DOHH2 (cell line): Measurements from ENCODE around the gene KCNN3.

Experiments
- H3F3A ChIP-seq: fragments of 200-600 bp; sonication (generic), shearing (Covaris generic); 2 replicates; pipeline ENCODE4 v1.6.0; 2016; ENCODE audit warnings: antibody characterized with exemption, mild to moderate bottlenecking; ENCODE audit not compliant: control insufficient read depth, insufficient read depth
- H3K27ac ChIP-seq: fragments of 200-600 bp; sonication (generic); 2 replicates; pipeline ENCODE4 v1.5.1; 2014; ENCODE audit warnings: low read depth, mild to moderate bottlenecking, low read length, moderate library complexity
- H3K27me3 ChIP-seq: fragments of 200-600 bp; sonication (generic); 2 replicates; pipeline ENCODE4 v1.6.1; 2014; ENCODE audit warnings: mild to moderate bottlenecking, low read length, mixed read lengths; ENCODE audit not compliant: control insufficient read depth
- H3K36me3 ChIP-seq: fragments of 200-600 bp; sonication (generic); 2 replicates; pipeline ENCODE4 v1.6.1; 2014; ENCODE audit warnings: mild to moderate bottlenecking, low read length, moderate library complexity, mixed read lengths; ENCODE audit not compliant: control insufficient read depth
- H3K4me1 ChIP-seq: fragments of 200-600 bp; sonication (generic); 2 replicates; pipeline ENCODE4 v1.6.1; 2014; ENCODE audit warnings: mild to moderate bottlenecking, low read length, mixed read lengths; ENCODE audit not compliant: control insufficient read depth
- H3K4me2 ChIP-seq: fragments of 200-600 bp; sonication (generic); 2 replicates; pipeline ENCODE4 v1.6.0; 2014; ENCODE audit warnings: mild to moderate bottlenecking, low read length, moderate library complexity
- H3K4me3 ChIP-seq: fragments of 200-600 bp; sonication (generic); 2 replicates; pipeline ENCODE4 v1.5.1; 2014; ENCODE audit warnings: mild to moderate bottlenecking, low read length, mixed read lengths
- H3K79me2 ChIP-seq: fragments of 200-600 bp; sonication (generic); 2 replicates; pipeline ENCODE4 v1.6.1; 2014; ENCODE audit warnings: mild to moderate bottlenecking, low read length, mixed read lengths; ENCODE audit not compliant: control insufficient read depth
- H3K9me2 ChIP-seq: fragments of 200-600 bp; sonication (generic); replicated peaks from 2 replicates; pipeline ENCODE4 v1.6.1; 2014; ENCODE audit warnings: mild to moderate bottlenecking, low read length, mixed read lengths; ENCODE audit not compliant: control insufficient read depth
- H3K9me3 ChIP-seq: fragments of 200-600 bp; sonication (generic); 2 replicates; pipeline ENCODE4 v1.6.1; 2014; ENCODE audit warnings: antibody characterized with exemption, low read length, mixed read lengths; ENCODE audit not compliant: control insufficient read depth, insufficient read depth
- H4K20me1 ChIP-seq: fragments of 200-600 bp; sonication (generic); 2 replicates; pipeline ENCODE4 v1.6.0; 2014; ENCODE audit warnings: low read depth, mild to moderate bottlenecking, antibody characterized with exemption, low read length, moderate library complexity; ENCODE audit not compliant: control insufficient read depth, insufficient read depth
- EZH2phosphoT487 ChIP-seq: fragments of 200-600 bp; sonication (generic); IDR thresholded peaks from 2 replicates; pipeline ENCODE4 v1.6.1; 2017; ENCODE audit warnings: borderline replicate concordance, mild to moderate bottlenecking, antibody characterized with exemption, low read length, moderate library complexity, mixed read lengths
- TF ChIP-seq, protein P1 (sequence below): fragments of 200-600 bp; sonication (generic); IDR thresholded peaks from one replicate; pipeline ENCODE4 v1.5.1; 2014; ENCODE audit warnings: antibody characterized with exemption, mild to moderate bottlenecking, low read depth, low read length; ENCODE audit not compliant: poor library complexity, severe bottlenecking

KCNN3 gene

DNA sequence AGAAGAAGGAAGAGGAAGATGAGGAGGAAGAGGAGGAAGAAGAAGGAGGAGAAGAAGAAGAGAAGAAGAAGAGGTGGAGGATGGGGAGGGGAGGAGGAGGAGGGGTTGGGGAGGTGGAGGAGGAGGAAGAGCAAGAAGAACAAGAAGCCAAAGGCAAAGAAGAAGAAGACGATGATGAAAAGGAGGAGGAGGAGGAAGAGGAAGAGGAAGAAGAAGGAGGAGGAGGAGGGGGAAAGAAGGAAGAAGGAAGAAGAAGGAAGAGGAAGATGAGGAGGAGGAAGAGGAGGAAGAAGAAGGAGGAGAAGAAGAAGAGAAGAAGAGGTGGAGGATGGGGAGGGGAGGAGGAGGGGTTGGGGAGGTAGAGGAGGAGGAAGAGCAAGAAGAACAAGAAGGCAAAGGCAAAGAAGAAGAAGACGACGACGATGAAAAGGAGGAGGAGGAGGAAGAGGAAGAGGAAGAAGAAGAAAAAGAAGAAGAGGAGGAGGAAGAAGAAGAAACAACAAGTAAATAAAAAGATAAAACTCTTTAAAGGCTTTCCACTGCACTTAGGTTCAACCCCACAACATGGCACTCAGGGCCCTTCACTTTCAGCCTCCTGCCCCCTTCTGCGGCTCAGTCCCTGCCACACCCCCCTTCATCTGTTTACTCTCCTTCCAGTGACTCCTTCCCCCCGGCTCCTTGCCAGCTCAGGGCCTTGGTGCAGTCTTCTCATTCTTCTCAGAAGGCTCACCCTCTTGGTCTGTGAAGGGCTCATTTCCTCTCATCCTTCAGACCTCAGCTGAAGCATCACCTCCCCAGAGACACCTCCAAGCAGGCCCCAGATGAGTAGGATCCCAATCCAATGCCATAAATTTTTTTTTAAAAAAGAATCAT lies 114.0 kb downstream of the KCNN3 start:
- Histone ChIP-seq H3K36me3 (peaks cover 50% of the 10 kb centered on the region), H3K4me2 (no peak overlapping the region), H3K79me2 (no peaks in the 10 kb centered on the region), H3K9me2 (no peaks in the 10 kb centered on the region), H3K27ac (no peak overlapping the region), H3K27me3 (no peaks in the 10 kb centered on the region), H3K4me3 (no peak overlapping the region), H3K9me3 (no peaks in the 10 kb centered on the region), H3F3A (no peaks in the 10 kb centered on the region), H4K20me1 (peaks cover 4% of the 10 kb centered on the region; the same call in 1 of the 2 replicates), H3K4me1 (peaks cover 30% of the 10 kb centered on the region)
- TF ChIP-seq, protein P1, sequence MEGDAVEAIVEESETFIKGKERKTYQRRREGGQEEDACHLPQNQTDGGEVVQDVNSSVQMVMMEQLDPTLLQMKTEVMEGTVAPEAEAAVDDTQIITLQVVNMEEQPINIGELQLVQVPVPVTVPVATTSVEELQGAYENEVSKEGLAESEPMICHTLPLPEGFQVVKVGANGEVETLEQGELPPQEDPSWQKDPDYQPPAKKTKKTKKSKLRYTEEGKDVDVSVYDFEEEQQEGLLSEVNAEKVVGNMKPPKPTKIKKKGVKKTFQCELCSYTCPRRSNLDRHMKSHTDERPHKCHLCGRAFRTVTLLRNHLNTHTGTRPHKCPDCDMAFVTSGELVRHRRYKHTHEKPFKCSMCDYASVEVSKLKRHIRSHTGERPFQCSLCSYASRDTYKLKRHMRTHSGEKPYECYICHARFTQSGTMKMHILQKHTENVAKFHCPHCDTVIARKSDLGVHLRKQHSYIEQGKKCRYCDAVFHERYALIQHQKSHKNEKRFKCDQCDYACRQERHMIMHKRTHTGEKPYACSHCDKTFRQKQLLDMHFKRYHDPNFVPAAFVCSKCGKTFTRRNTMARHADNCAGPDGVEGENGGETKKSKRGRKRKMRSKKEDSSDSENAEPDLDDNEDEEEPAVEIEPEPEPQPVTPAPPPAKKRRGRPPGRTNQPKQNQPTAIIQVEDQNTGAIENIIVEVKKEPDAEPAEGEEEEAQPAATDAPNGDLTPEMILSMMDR, result no peak
- TF ChIP-seq EZH2phosphoT487, result no peak

DNA sequence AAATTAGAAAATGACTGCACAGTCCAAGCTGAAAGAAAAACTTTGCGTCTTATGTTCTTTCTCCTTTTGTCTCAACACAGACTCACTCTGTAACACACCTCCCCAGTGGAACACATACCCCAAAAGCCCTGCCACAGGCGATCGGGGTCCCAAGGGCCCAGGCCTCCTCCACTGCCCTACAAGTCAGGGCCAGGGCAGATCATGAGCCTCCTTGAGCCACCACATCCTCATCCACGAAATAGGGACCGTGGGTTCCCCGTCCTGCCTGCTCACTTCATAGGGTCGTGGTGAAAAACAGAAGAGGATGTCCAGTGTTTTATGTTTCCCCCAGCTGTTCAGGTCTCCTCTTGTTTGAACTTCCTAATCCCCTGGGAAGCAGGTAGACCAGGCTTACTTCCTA lies 116.7 kb downstream of the KCNN3 start:
- Histone ChIP-seq H3K79me2 (no peaks in the 10 kb centered on the region), H3K4me2 (no peak overlapping the region), H3K9me2 (no peaks in the 10 kb centered on the region), H3K9me3 (no peaks in the 10 kb centered on the region), H3F3A (no peaks in the 10 kb centered on the region), H3K4me3 (no peak overlapping the region), H3K27me3 (no peaks in the 10 kb centered on the region), H3K4me1 (peaks cover 12% of the 10 kb centered on the region), H4K20me1 (peaks cover 4% of the 10 kb centered on the region; the same call in 1 of the 2 replicates), H3K27ac (no peak overlapping the region), H3K36me3 (peaks cover 44% of the 10 kb centered on the region)
- no peak for TF ChIP-seq EZH2phosphoT487
- TF ChIP-seq, protein P1, result no peak

DNA sequence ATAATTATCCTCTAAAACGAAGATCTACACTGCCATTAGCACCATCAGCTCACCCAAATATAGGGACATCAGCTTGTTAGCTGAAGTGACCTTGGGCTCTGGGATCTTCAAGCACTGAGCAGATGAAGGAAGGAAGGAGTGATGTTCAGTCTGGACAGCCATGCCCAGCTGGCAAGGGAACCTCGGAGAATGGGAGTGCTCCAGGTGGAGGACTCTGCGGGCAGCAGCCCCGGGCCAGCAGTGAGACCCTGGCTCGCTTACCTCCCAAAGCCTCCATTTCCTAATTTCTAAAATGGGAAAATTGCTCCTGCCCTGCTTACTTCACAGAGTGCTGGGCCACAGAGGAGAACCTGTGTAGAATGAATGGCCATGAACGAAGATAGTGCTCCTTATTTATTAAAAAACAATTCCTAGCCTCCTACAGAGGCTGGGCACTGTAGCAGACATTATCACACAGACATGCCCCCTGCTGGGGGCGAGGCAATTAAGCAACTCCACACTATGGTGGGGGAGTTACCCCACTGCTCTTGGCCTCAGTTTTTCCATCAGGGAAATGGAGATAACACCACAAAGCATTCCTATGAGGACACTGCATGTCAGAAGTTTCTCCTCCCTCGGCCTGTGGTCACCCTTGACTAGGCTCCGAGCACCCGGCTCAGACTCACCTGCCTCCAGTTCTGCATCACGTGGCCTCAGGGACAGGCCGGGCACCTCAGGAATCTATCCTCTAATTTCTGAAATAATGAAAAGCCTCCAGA lies 117.6 kb downstream of the KCNN3 start:
- Histone ChIP-seq H3K9me3 (no peaks in the 10 kb centered on the region), H3K9me2 (no peaks in the 10 kb centered on the region), H3F3A (no peaks in the 10 kb centered on the region), H3K4me3 (no peak overlapping the region), H3K27ac (no peak overlapping the region), H4K20me1 (peaks cover 4% of the 10 kb centered on the region; the same call in 1 of the 2 replicates), H3K4me1 (peaks cover 12% of the 10 kb centered on the region), H3K27me3 (no peaks in the 10 kb centered on the region), H3K79me2 (no peaks in the 10 kb centered on the region), H3K4me2 (no peak overlapping the region), H3K36me3 (peaks cover 48% of the 10 kb centered on the region)
- TF ChIP-seq, protein P1, result peak; percentile 37
- TF ChIP-seq EZH2phosphoT487, result no peak
